Measurements from ENCODE around the gene METTL23.

METTL23 gene

GRCh38 chr17:76775021-76775600 is 48.5 kb downstream of the METTL23 start:
- no peak for DNase-seq

- DNase-seq, result no peak
These were observed 54.7 kb downstream of the METTL23 start for GRCh38 chr17:76781056-76781982.

GRCh38 chr17:76783146-76783545 is 56.5 kb downstream of the METTL23 start:
- no peak for DNase-seq
